HG02885 (cell line): ENCODE data around the gene PABPC1L.

ENCODE experiments used
- ATAC-seq: cut with Tn5 transposase; IDR thresholded peaks from one replicate; pipeline ENCODE4 v1.9.1; 2021; ENCODE audit warnings: mild to moderate bottlenecking; ENCODE audit not compliant: unreplicated experiment, poor library complexity

The PABPC1L gene

GRCh38 chr20:44897133-44897532, 12.7 kb upstream of the PABPC1L start:
- ATAC-seq, result no peak

GRCh38 chr20:44900231-44900854, 9.5 kb upstream of the PABPC1L start:
- no peak for ATAC-seq

GRCh38 chr20:44901974-44902373, 7.9 kb upstream of the PABPC1L start:
- no peak for ATAC-seq

- no peak for ATAC-seq
Observed at GRCh38 chr20:44904377-44904776, 5.5 kb upstream of the PABPC1L start.

GRCh38 chr20:44908987-44909871, 631 bp upstream of the PABPC1L start:
- ATAC-seq, result no peak

GRCh38 chr20:44910690-44911262, 916 bp downstream of the PABPC1L start:
- ATAC-seq, result no peak

- ATAC-seq, result no peak
Observed at GRCh38 chr20:44911264-44911921, 1.5 kb downstream of the PABPC1L start.

GRCh38 chr20:44912189-44912588, 2.3 kb downstream of the PABPC1L start:
- no peak for ATAC-seq

- ATAC-seq, result no peak
Observed at GRCh38 chr20:44914924-44915323, 5.1 kb downstream of the PABPC1L start.

GRCh38 chr20:44916586-44916985, 6.7 kb downstream of the PABPC1L start:
- ATAC-seq, result no peak

GRCh38 chr20:44917399-44917798, 7.5 kb downstream of the PABPC1L start:
- no peak for ATAC-seq

GRCh38 chr20:44918342-44918741, 8.5 kb downstream of the PABPC1L start:
- ATAC-seq, result no peak

GRCh38 chr20:44918761-44919160, 8.9 kb downstream of the PABPC1L start:
- no peak for ATAC-seq

- no peak for ATAC-seq
Observed at GRCh38 chr20:44921447-44921846, 11.6 kb downstream of the PABPC1L start.

GRCh38 chr20:44924541-44924940, 14.7 kb downstream of the PABPC1L start:
- ATAC-seq, result no peak

GRCh38 chr20:44928595-44928994, 18.7 kb downstream of the PABPC1L start:
- ATAC-seq, result no peak

GRCh38 chr20:44930517-44931168, 20.8 kb downstream of the PABPC1L start:
- ATAC-seq, result no peak

- no peak for ATAC-seq
Observed at GRCh38 chr20:44931911-44932310, 22.1 kb downstream of the PABPC1L start.

GRCh38 chr20:44932916-44933315, 23.1 kb downstream of the PABPC1L start:
- no peak for ATAC-seq

GRCh38 chr20:44936510-44936909, 26.6 kb downstream of the PABPC1L start:
- no peak for ATAC-seq
